MCF 10A (cell line): Measurements from ENCODE around the gene SGSH. TPM values are rescaled to one million over a fixed set of nuclear protein-coding genes. Genes with fewer than 3 reads are reported as not detected.

Experiments used
- BruUV-seq: library from RNA; stranded (reverse); fragments of 400-500 nt; replicated peaks from 2 replicates; lab custom pipeline; 2021; lab: Mats Ljungman, UMichigan
- CTCF ChIA-PET: fragments of 300-600 bp; sonication (Branson Sonifier 250); formaldehyde crosslinking; extraction: SDS; loops from one replicate; lab custom pipeline; 2021; ENCODE audit warnings: antibody characterized with exemption, inconsistent platforms; lab: Yijun Ruan, JAX
- POLR2A ChIA-PET: fragments of 300-600, 350-650 bp; sonication (Branson Sonifier 250); formaldehyde crosslinking; extraction: SDS; loops from one replicate; lab custom pipeline; 2020; ENCODE audit warnings: antibody characterized with exemption, inconsistent platforms; lab: Yijun Ruan, JAX
- DNase-seq: peaks from one replicate; pipeline ENCODE4 v3.0.0-alpha.2; 2018; ENCODE audit not compliant: unreplicated experiment
- H3K27ac Mint-ChIP-seq: one replicate; pipeline ENCODE4 v1.8.0; 2022; ENCODE audit warnings: mild to moderate bottlenecking, low read depth, mixed read lengths; ENCODE audit not compliant: unreplicated experiment
- H3K27me3 Mint-ChIP-seq: one replicate; pipeline ENCODE4 v1.8.0; 2022; ENCODE audit warnings: mixed read lengths; ENCODE audit not compliant: insufficient read depth, unreplicated experiment
- H3K36me3 Mint-ChIP-seq: one replicate; pipeline ENCODE4 v1.8.0; 2022; ENCODE audit warnings: mild to moderate bottlenecking, moderate library complexity, mixed read lengths; ENCODE audit not compliant: insufficient read depth, unreplicated experiment
- H3K4me1 Mint-ChIP-seq: one replicate; pipeline ENCODE4 v1.8.0; 2022; ENCODE audit warnings: mixed read lengths; ENCODE audit not compliant: insufficient read depth, unreplicated experiment
- H3K4me3 Mint-ChIP-seq: one replicate; pipeline ENCODE4 v1.8.0; 2022; ENCODE audit warnings: mild to moderate bottlenecking, moderate library complexity, mixed read lengths; ENCODE audit not compliant: unreplicated experiment
- H3K9me3 Mint-ChIP-seq: one replicate; pipeline ENCODE4 v1.8.0; 2022; ENCODE audit warnings: mixed read lengths; ENCODE audit not compliant: unreplicated experiment
- intact Hi-C: fragments of 100-400 bp; cut with micrococcal nuclease; formaldehyde crosslinking; loops from 2 replicates; pipeline ENCODE4 v1.14.1; 2022
- total RNA-seq: library from RNA; stranded (reverse); gene quantifications from 2 replicates; pipeline ENCODE4 v1.2.3, GENCODE V29; 2022
- TF ChIP-seq, protein P1 (sequence below): fragments of 200-600 bp; IDR thresholded peaks from one replicate; pipeline ENCODE4 v1.8.0; 2022; ENCODE audit warnings: antibody characterized with exemption, mild to moderate bottlenecking; ENCODE audit not compliant: unreplicated experiment

Gene SGSH
- total RNA-seq, 1 experiment from 2014 or later: 42.0 TPM

GRCh38 chr17:80205811-80206210 is 14.3 kb downstream of the SGSH start:
- Mint-ChIP-seq H3K4me1 (peaks cover 5% of the 10 kb centered on the region), H3K27me3 (no peaks in the 10 kb centered on the region), H3K36me3 (peaks cover 15% of the 10 kb centered on the region), H3K9me3 (no peaks in the 10 kb centered on the region), H3K27ac (no peak overlapping the region), H3K4me3 (no peak overlapping the region)
- TF ChIP-seq, protein P1, sequence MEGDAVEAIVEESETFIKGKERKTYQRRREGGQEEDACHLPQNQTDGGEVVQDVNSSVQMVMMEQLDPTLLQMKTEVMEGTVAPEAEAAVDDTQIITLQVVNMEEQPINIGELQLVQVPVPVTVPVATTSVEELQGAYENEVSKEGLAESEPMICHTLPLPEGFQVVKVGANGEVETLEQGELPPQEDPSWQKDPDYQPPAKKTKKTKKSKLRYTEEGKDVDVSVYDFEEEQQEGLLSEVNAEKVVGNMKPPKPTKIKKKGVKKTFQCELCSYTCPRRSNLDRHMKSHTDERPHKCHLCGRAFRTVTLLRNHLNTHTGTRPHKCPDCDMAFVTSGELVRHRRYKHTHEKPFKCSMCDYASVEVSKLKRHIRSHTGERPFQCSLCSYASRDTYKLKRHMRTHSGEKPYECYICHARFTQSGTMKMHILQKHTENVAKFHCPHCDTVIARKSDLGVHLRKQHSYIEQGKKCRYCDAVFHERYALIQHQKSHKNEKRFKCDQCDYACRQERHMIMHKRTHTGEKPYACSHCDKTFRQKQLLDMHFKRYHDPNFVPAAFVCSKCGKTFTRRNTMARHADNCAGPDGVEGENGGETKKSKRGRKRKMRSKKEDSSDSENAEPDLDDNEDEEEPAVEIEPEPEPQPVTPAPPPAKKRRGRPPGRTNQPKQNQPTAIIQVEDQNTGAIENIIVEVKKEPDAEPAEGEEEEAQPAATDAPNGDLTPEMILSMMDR: no peak
- ChIA-PET CTCF (interaction anchor here (0.5 kb wide), 1 partner anchor 189 kb away, joined by 4 read pairs; no protein-coding TSS in a partner anchor), POLR2A (interaction anchor here (0.9 to 1.4 kb wide), 2 partner anchors 17 to 19 kb away, joined by 3 to 6 read pairs; no protein-coding TSS in a partner anchor)
- intact Hi-C loops: no loop called here
- BruUV-seq: no TSS peak
- DNase-seq: no peak

GRCh38 chr17:80204626-80205468 is 15.3 kb downstream of the SGSH start:
- TF ChIP-seq, protein P1: no peak
- BruUV-seq: no TSS peak
- H3K36me3 Mint-ChIP-seq: peaks cover 5% of the 10 kb centered on the region
- H3K4me1 Mint-ChIP-seq: peaks cover 5% of the 10 kb centered on the region
- no peak overlapping the region for H3K27ac Mint-ChIP-seq
- CTCF ChIA-PET: interaction anchor here (0.5 to 0.6 kb wide), 2 partner anchors 122 to 190 kb away, joined by 3 to 4 read pairs; no protein-coding TSS in a partner anchor
- no peak for DNase-seq
- intact Hi-C loops: no loop called here
- POLR2A ChIA-PET: no interaction called here
- no peaks in the 10 kb centered on the region for H3K27me3 Mint-ChIP-seq
- H3K9me3 Mint-ChIP-seq: no peaks in the 10 kb centered on the region
- no peak overlapping the region for H3K4me3 Mint-ChIP-seq

GRCh38 chr17:80203471-80203963 is 16.6 kb downstream of the SGSH start:
- TF ChIP-seq, protein P1: no peak
- POLR2A ChIA-PET: interaction anchor here (0.7 kb wide), 1 partner anchor 238 kb away, joined by 3 read pairs; no protein-coding TSS in a partner anchor
- Mint-ChIP-seq H3K4me1 (peaks cover 5% of the 10 kb centered on the region), H3K4me3 (no peak overlapping the region), H3K36me3 (peaks cover 6% of the 10 kb centered on the region), H3K27me3 (no peaks in the 10 kb centered on the region), H3K27ac (no peak overlapping the region), H3K9me3 (no peaks in the 10 kb centered on the region)
- CTCF ChIA-PET: interaction anchor here (0.6 kb wide), 1 partner anchor 281 kb away, joined by 4 read pairs; no protein-coding TSS in a partner anchor
- intact Hi-C loops: no loop called here
- no TSS peak for BruUV-seq
- DNase-seq: no peak

DNA sequence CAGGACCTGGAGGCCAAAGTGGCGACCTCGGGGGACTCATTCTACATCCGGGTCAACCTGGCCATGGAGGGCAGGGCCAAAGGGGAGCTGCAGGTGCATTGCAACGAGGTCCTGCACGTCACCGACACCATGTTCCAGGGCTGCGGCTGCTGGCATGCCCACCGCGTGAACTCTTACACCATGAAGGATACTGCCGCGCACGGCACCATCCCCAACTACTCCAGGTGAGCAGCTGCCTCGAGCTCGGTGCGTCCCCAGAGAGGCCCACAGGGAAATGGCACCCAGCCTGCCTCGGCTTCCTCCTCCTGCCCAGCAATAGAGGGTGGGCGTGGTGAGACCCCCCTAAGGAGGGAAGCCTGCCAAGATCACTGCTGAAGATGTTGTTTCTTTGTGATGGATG is 17.9 kb downstream of the SGSH start:
- no peak overlapping the region for H3K27ac Mint-ChIP-seq
- CTCF ChIA-PET: interaction anchor here (0.7 kb wide), 1 partner anchor 23 kb away, joined by 4 read pairs; no protein-coding TSS in a partner anchor
- H3K4me1 Mint-ChIP-seq: peaks cover 5% of the 10 kb centered on the region
- peaks cover 12% of the 10 kb centered on the region for H3K36me3 Mint-ChIP-seq
- H3K27me3 Mint-ChIP-seq: no peaks in the 10 kb centered on the region
- no peaks in the 10 kb centered on the region for H3K9me3 Mint-ChIP-seq
- intact Hi-C loops: no loop called here
- POLR2A ChIA-PET: no interaction called here
- no peak for DNase-seq
- TF ChIP-seq, protein P1: no peak
- no peak overlapping the region for H3K4me3 Mint-ChIP-seq
- no TSS peak for BruUV-seq
